ENCODE data around the gene HOXB7.

- TF ChIP-seq POLR2AphosphoS5 (IDR thresholded peaks at IDR 0.05; ENCODE audit: low read depth, low read length) = no peak
- no peak for TF ChIP-seq TAF1 (IDR thresholded peaks at IDR 0.05; ENCODE audit: borderline replicate concordance, low read depth, low read length)
- TF ChIP-seq POLR2A (IDR thresholded peaks at IDR 0.05; ENCODE audit: low read depth, low read length) = no peak
Observed at GRCh38 chr17:48636177-48637018, 25.6 kb upstream of the HOXB7 start.

Measured in GM12892 (cell line).